Measurements from ENCODE around the gene SRM. TPM values are rescaled to one million over a fixed set of nuclear protein-coding genes. Genes with fewer than 3 reads are reported as not detected.
"Not testable (repeated sequence)": the region's sequence is repeated elsewhere in the genome, so short reads cannot be mapped to it uniquely, and the experiment has no call there.

SRM gene
- total RNA-seq, 2 experiments from 2014 or later: 159 to 164 TPM

DNA sequence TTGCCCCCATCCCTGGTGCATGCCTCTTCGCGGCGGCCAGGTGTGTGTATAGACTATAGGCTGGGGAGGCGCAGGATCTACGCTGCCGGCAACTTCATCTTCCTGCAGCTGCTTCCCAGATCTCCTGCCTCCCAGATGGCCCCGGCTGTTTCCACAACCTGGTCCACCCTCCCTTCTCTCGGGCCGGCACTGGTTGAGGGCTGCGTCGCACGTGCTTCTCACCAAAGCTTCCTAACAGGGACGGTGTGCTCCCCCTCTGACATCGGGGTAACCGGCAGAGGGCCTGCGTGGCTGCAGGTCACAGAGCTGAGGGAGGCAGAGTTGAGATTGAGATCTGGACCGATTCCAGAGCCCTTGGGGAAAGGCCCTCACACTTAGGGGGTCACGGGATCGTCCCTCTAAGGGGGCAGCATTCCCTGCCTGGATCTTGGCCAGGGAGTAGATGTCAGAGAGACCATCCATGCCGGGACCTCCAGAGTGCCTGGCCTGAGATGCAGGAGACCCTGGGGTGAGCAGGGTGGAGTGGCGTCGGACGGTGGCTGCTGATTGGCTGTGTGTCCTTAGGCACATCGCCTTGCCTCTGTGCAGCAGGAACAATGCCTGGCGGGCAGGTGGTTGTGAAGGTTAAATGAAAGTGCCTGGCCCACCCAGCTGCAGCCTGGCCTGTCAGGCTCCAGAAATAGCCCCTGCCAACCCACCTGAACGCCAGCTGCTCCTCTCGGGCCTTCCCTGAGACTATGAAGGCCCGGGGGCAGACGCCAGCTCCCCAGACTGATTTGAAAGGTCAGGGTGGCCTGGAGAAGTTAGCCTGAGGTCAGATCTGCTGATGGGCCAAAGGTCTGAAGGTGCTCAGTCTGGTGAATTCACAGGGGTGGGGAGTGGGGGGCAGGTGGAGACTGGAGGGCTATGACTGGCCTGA, 6.7 kb downstream of the SRM start:
- Mint-ChIP-seq H3K4me3 (no peak overlapping the region), H3K27me3 (no peaks in the 10 kb centered on the region), H3K4me1 (ENCODE audit: low read depth) (peaks cover 13% of the 10 kb centered on the region), H3K27ac (no peak overlapping the region), H3K36me3 (peaks cover 20% of the 10 kb centered on the region), H3K9me3 (no peaks in the 10 kb centered on the region)
- CTCF ChIA-PET: interaction anchor here (5.7 kb wide), 1 partner anchor 15 kb away, joined by 37 read pairs; no protein-coding TSS in a partner anchor
- peak; percentile 15 for DNase-seq
- POLR2A ChIA-PET: interaction anchor here (0.6 kb wide), 1 partner anchor 753 kb away, joined by 3 read pairs; the partner anchor contains the start of genes CLCN6 and MTHFR
- intact Hi-C loops (cut with micrococcal nuclease): no loop called here

DNA sequence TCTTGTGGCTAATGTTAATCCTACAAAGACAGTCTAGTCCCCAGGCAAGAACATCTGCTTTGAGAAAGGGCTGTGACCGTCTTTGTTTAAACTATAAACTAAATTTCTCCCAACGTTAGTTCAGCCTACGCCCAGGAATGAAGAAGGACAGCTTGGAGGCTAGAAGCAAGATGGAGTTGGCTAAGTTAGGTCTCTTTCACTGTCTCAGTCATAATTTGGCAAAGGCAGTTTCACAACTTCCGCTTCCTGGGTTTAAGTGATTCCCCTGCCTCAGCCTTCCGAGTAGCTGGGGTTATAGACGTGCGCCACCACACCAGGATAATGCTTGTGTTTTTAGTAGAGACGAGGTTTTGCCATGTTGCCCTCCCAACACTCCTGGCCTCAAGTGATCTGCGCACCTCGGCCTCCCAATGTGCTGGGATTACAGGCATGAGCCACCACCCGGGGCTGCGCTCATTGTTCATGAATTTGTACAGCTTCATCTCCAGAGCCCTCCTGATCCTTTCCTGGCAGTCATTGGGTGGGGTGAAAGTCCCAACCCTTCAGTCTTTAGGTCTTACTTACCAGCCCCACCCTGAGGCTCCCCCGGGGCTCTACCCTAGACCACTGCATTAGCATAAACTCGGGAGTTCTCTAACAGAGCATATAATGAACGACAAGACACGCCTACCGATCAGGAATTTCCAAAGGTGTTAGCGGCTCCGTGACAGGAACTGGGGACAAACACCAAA, 7.9 kb downstream of the SRM start:
- POLR2A ChIA-PET: interaction anchor here (1.3 kb wide), 1 partner anchor 9 kb away, joined by 3 read pairs; no protein-coding TSS in a partner anchor

DNA sequence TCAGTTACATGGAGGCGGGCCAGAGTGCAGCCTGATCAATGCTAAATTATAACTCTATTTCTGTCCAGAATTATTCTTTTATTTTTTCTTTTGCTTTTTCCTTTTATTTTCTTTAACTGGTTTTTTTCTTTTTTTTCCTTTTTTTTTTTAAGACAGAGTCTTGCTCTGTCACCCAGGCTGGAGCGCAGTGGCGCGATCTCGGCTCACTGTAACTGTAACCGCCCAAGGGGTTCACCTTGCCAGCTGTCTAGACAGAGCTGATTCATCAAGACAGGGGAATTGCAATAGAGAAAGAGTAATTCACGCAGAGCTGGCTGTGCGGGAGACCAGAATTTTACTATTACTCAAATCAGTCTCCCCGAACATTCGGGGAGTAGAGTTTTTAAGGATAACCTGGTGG, 8.7 kb downstream of the SRM start:
- H3K36me3 Mint-ChIP-seq; intact Hi-C loops (cut with micrococcal nuclease); H3K27ac Mint-ChIP-seq; H3K4me3 Mint-ChIP-seq; H3K27me3 Mint-ChIP-seq; DNase-seq; H3K4me1 Mint-ChIP-seq (ENCODE audit: low read depth); H3K9me3 Mint-ChIP-seq: not testable (repeated sequence)
- CTCF ChIA-PET: interaction anchor here (0.8 to 5.7 kb wide), 2 partner anchors 13 to 599 kb away, joined by 3 to 37 read pairs; no protein-coding TSS in a partner anchor
- POLR2A ChIA-PET: interaction anchor here (0.9 to 1.3 kb wide), 2 partner anchors 9 to 10 kb away, joined by 3 read pairs; partner anchors contain the start of gene SRM

More for the DNA sequence above, 7.9 kb downstream of the SRM start:
- peak overlapping the region; percentile 34 for H3K27ac Mint-ChIP-seq
- H3K4me1 Mint-ChIP-seq (ENCODE audit: low read depth): peaks cover 6% of the 10 kb centered on the region
- DNase-seq: no peak
- peaks cover 12% of the 10 kb centered on the region for H3K36me3 Mint-ChIP-seq
- intact Hi-C loops (cut with micrococcal nuclease): no loop called here
- H3K27me3 Mint-ChIP-seq: no peaks in the 10 kb centered on the region
- CTCF ChIA-PET: interaction anchor here (0.6 to 5.7 kb wide), 3 partner anchors 14 to 599 kb away, joined by 3 to 37 read pairs (median 3); partner anchors contain the start of gene EXOSC10
- H3K9me3 Mint-ChIP-seq: no peaks in the 10 kb centered on the region
- no peak overlapping the region for H3K4me3 Mint-ChIP-seq

DNA sequence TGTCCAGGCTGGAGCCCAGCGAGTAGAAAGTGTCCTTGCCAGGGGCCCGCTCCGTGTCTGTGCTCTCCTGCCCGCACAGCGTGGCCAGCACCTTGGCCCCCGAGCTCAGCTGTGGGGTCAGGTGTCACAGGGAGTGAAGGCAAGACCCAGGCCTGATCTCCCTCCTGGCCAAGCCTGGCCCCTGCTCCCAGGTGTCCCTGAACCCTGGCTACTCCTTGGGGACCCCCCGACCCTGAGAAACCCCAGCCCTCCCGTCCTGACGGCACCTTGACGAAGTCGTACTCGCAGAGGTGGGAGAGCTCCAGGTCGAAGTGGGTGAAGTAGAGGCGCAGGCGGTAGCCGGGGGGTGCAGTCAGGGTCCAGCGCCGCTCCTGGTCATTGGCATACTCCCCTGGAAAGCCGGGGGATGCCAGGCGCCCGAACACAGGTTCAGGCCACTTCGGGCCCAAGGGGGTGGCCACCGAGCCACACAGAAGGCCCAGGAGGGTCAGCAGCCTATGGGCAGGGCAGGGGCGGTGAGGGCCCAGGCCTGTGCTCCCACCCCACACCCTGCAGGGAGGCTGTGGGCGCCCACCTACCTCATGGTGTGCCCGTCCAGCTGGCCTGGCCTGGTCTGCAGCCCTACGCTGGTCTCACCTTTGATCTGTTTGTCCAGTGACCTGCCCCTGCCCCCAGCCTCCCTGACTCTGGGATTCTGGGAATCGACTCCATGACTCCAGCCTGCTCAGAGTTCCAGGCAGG, 13.0 kb downstream of the SRM start, which contains the start of gene MASP2:
MASP2 (minus strand) TSS at position 615 of the 741 bp plus-strand sequence; CDS start at position 583, 32 bp downstream.
- no peak for DNase-seq
- H3K27ac Mint-ChIP-seq: no peak within 1 kb of the TSS
- H3K27me3 Mint-ChIP-seq: no peaks in the 10 kb centered on the region
- intact Hi-C loops (cut with micrococcal nuclease): no loop called here
- CTCF ChIA-PET: interaction anchor here (1.7 kb wide), 1 partner anchor 10 kb away, joined by 10 read pairs; no protein-coding TSS in a partner anchor
- POLR2A ChIA-PET: no interaction called here
- no peaks in the 10 kb centered on the region for H3K9me3 Mint-ChIP-seq
- H3K36me3 Mint-ChIP-seq: no peaks in the 10 kb centered on the region
- H3K4me1 Mint-ChIP-seq (ENCODE audit: low read depth): peaks cover 2% of the 10 kb centered on the region
- no peak within 1 kb of the TSS for H3K4me3 Mint-ChIP-seq

DNA sequence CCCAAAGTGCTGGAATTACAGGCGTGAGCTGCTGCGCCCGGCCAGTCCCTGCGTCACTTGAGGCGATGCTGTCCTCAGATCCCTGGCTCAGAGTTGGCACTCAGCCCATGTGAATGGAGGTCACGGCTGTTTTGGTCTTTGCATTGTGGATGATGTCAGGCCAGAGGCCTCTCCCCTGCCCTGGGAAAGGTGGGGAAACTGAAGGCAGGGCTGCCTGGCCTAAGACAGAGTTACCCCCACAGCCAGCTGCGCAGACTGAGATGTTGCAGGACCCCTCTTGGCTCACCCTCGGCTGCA, 13.6 kb downstream of the SRM start:
- Mint-ChIP-seq H3K9me3 (no peaks in the 10 kb centered on the region), H3K27ac (no peak overlapping the region), H3K36me3 (no peaks in the 10 kb centered on the region), H3K4me3 (no peak overlapping the region), H3K4me1 (ENCODE audit: low read depth) (no peaks in the 10 kb centered on the region), H3K27me3 (no peaks in the 10 kb centered on the region)
- CTCF ChIA-PET: interaction anchor here (1.7 kb wide), 1 partner anchor 9 kb away, joined by 10 read pairs; no protein-coding TSS in a partner anchor
- POLR2A ChIA-PET: no interaction called here
- no peak for DNase-seq
- intact Hi-C loops (cut with micrococcal nuclease): no loop called here

DNA sequence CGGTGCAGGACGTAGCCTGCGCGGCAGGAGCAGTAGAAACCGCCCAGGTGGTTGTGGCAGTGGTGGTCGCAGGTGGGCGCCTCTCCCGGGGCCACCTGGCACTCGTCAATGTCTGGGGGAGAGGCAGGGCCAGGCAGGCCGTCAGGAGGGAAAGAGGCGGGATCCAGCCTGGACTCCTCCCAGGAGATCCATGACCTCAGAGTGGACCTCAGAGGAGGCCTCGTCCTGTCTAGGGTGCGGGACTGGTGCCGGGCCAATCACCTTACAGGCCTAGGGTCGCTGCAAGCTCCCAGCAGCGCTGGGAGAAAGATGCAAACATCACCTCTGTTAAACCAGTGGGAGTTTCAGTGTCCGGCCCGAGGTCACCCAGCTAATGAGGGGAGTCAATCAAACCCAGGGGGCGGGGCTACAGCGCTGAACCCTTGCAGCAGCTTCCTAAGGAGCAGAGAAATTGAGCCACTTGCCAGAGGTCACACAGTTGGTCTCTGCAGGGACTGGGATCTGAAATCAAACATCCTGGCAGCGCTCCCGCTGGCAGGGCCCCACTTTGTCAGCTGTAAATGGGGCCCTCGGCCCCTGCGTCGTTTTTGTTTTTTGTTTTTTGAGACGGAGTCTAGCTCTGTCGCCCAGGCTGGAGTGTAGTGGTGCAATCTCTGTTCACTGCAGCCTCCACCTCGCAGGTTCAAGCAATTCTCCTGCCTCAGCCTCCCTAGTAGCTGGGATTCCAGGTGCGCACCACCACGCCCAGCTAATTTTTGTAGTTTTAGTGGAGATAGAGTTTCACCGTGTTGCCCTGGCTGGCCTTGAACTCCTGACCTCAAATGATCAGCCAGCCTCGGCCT, 14.2 kb downstream of the SRM start:
- intact Hi-C loops (cut with micrococcal nuclease): no loop called here
- Mint-ChIP-seq H3K4me3 (no peak overlapping the region), H3K4me1 (ENCODE audit: low read depth) (no peaks in the 10 kb centered on the region), H3K36me3 (no peaks in the 10 kb centered on the region), H3K27ac (no peak overlapping the region), H3K9me3 (no peaks in the 10 kb centered on the region), H3K27me3 (no peaks in the 10 kb centered on the region)
- ChIA-PET CTCF (interaction anchor here (1.7 kb wide), 1 partner anchor 8 kb away, joined by 10 read pairs; no protein-coding TSS in a partner anchor), POLR2A (no interaction called here)
- DNase-seq: no peak

DNA sequence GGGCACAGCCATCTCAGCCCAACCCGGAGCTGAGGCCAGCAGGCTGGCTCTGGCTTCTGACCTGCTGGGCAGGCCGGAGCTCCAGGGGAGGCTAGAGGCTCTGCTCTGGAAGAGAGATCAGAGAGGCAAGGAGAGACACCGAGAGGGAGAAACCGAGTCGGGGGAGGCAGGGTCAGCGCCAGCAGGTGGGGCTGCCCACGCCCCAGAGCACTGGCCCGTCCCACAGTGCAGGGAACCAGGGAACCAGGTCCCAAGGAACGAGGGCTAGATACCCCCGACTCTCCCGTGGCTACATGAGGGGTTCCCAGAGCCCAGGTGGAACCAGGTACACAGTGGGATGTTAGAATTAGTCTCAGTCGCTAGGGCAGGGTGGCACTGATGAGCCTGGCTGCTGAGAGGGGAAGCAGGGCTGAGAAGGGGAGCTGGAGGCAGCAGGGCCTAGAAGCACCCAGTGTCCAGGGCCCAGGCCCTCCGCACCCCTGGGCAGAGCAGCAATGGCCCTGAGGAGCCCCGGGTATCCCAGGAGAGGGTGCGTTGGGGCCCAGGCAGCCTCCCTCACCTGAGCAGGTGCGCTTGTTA, 14.9 kb downstream of the SRM start:
- CTCF ChIA-PET: interaction anchor here (1.7 kb wide), 1 partner anchor 8 kb away, joined by 10 read pairs; no protein-coding TSS in a partner anchor
- no peaks in the 10 kb centered on the region for H3K4me1 Mint-ChIP-seq (ENCODE audit: low read depth)
- H3K36me3 Mint-ChIP-seq: no peaks in the 10 kb centered on the region
- intact Hi-C loops (cut with micrococcal nuclease): no loop called here
- no peak for DNase-seq
- H3K9me3 Mint-ChIP-seq: no peaks in the 10 kb centered on the region
- POLR2A ChIA-PET: no interaction called here
- no peak overlapping the region for H3K27ac Mint-ChIP-seq
- H3K27me3 Mint-ChIP-seq: no peaks in the 10 kb centered on the region
- H3K4me3 Mint-ChIP-seq: no peak overlapping the region

DNA sequence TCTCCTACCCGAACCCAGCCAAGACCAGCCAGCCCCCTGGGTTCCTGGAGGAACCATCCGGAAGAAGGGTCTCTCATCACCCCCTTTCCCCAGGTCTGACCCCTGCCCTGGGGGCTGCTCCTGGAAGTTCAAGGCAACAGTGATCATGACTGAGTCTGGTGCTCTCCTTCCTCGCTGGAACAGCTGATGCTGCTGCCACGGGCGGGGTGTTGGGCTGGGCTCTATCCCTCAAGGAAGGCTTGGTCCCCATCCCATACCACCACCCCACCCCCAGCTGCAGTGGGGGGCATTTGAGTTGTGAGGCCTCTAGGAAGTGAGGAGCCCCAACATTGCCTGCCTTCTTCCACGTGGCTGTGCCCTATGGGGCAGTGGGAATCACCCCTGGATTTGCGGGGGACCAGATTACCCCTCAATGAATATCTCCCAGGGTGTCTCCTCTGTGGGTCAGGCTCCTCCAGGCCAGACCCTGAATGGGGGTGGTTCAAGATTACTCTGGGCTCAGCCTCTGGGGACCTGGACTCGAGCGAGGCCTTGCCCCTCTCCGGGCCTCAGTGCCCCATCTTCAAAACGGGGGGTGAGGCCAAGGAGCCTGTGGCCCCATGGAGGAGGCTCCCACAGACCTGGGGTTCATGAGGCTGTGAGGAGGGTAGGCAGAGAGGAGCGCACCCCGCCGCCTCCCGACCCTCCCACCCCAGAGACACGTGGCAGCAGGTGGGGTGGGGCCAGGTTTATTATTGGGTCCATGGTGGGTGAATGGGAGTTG, 15.6 kb downstream of the SRM start:
- intact Hi-C loops (cut with micrococcal nuclease): no loop called here
- H3K27me3 Mint-ChIP-seq: no peaks in the 10 kb centered on the region
- H3K4me1 Mint-ChIP-seq (ENCODE audit: low read depth): no peaks in the 10 kb centered on the region
- POLR2A ChIA-PET: no interaction called here
- CTCF ChIA-PET: no interaction called here
- DNase-seq: no peak
- H3K36me3 Mint-ChIP-seq: no peaks in the 10 kb centered on the region
- H3K27ac Mint-ChIP-seq: no peak overlapping the region
- no peak overlapping the region for H3K4me3 Mint-ChIP-seq
- no peaks in the 10 kb centered on the region for H3K9me3 Mint-ChIP-seq

DNA sequence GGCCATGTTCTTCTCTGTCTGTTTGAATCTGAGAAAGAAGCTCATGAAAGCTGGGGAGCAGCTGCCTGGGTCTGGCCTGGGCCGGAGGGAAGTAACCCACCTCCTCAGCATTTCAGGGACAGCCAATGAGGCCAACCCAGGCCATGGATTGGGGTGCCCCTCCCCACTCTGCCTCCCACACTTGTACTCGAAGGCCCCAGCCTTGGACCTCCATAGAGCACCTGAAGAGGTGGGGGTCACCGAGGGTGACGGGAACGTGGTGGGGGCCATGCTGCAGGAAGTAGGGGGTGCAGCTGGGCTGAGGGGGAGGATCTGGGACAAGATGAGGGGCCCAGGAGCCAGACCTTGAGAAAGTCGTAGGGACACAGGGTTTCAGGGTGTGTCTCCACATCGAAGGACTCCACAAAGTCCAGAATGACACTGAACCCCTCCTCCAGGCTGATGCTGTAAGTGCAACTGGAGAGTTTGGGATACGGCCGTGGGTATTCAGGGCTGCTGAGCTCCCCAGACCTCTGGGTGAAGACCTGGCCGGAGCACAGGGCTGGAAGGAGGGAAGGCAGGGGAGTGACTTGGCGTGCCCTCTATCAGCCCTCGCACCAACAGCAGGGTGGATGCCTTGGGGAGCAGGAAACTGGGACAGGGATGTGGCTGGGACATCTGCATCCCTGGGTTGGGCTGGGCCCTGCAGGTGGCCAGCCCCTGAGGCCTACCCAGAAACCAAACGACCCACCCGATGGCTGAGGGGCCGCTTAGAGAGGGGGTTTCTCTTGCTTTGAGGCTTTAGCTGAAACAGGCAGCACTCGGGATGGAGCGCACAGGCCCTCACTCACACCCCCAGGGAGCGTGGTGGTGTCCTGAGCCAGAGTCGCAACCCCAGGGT, 16.6 kb downstream of the SRM start:
- POLR2A ChIA-PET: no interaction called here
- CTCF ChIA-PET: no interaction called here
- DNase-seq: peak; percentile 1
- intact Hi-C loops (cut with micrococcal nuclease): no loop called here
- Mint-ChIP-seq H3K4me3 (no peak overlapping the region), H3K9me3 (no peaks in the 10 kb centered on the region), H3K27ac (no peak overlapping the region), H3K4me1 (ENCODE audit: low read depth) (no peaks in the 10 kb centered on the region), H3K27me3 (no peaks in the 10 kb centered on the region), H3K36me3 (no peaks in the 10 kb centered on the region)

DNA sequence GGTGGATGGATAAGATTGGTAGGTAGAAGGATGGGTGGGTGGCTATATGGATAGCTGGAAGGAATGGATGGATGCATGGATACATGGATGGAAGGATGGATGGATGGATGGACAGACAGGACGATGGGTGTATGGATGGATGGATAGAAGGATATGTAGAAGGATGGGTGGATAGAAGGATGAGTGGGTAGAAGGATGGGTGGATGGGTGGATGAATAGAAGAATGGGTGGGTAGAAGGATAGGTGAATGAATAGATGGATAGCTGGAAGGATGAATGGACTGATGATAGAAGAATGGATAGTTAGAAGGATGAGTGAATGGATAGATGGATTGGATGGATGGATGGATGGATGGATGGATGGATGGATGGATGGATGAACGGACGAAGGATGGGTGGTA, 17.8 kb downstream of the SRM start:
- no peak overlapping the region for H3K27ac Mint-ChIP-seq
- ChIA-PET POLR2A (interaction anchor here (0.6 kb wide), 1 partner anchor 18 kb away, joined by 3 read pairs; the partner anchor contains the start of gene SRM), CTCF (interaction anchor here (0.7 kb wide), 1 partner anchor 40 kb away, joined by 3 read pairs; no protein-coding TSS in a partner anchor)
- H3K27me3 Mint-ChIP-seq: no peaks in the 10 kb centered on the region
- no peaks in the 10 kb centered on the region for H3K9me3 Mint-ChIP-seq
- peaks cover 4% of the 10 kb centered on the region for H3K4me1 Mint-ChIP-seq (ENCODE audit: low read depth)
- H3K4me3 Mint-ChIP-seq: no peak overlapping the region
- no peak for DNase-seq
- intact Hi-C loops (cut with micrococcal nuclease): no loop called here
- H3K36me3 Mint-ChIP-seq: no peaks in the 10 kb centered on the region
